ENCODE measurements around the gene SINHCAF. TPM values are rescaled to one million over a fixed set of nuclear protein-coding genes. Genes with fewer than 3 reads are reported as not detected.

SINHCAF gene
- total RNA-seq, 1 donor from 2014 or later = 391 TPM

- peak overlapping the region; percentile 99 for H3K27ac Mint-ChIP-seq
- DNase-seq (ENCODE audit: low spot score, unreplicated experiment) = no peak
- no peak for TF ChIP-seq CTCF (IDR thresholded peaks at IDR 0.05; ENCODE audit: unreplicated experiment)
- peak overlapping the region; percentile 68 for H3K4me3 Mint-ChIP-seq (ENCODE audit: low read depth)
- H3K36me3 Mint-ChIP-seq (ENCODE audit: insufficient read depth) = no peaks in the 10 kb centered on the region
- no peaks in the 10 kb centered on the region for H3K27me3 Mint-ChIP-seq
- peaks cover 3% of the 10 kb centered on the region for H3K9me3 Mint-ChIP-seq (ENCODE audit: low read depth)
- H3K4me1 Mint-ChIP-seq (ENCODE audit: low read depth) = peaks cover 42% of the 10 kb centered on the region
Observed at GRCh38 chr12:31368666-31369361, 42.9 kb upstream of the SINHCAF start.

DNA sequence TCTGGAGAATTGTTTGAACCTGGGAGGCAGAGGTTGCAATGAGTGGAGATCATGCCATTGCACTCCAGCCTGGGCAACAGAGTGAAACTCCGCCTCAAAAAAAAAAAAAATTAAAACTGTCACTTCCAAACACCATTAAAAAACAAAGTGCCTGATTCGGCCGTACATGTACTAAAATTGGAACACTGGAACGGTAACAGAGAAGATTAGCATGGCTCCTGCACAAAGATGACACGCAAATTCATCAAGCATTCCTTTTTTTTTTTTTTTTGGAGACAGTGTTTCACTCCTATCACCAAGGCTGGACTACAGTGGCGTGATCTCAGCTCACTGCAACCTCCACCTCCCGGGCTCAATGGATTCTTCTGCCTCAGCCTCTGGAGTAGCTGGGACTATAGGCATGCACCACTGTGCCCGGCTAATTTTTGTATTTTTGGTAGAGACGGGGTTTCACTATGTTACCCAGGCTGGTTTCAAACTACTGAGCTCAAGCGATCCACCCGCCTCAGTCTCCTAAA is 40.2 kb upstream of the SINHCAF start:
- no peak overlapping the region for H3K4me3 Mint-ChIP-seq (ENCODE audit: low read depth)
- peaks cover 52% of the 10 kb centered on the region for H3K4me1 Mint-ChIP-seq (ENCODE audit: low read depth)
- H3K27ac Mint-ChIP-seq = no peak overlapping the region
- no peak for TF ChIP-seq CTCF (IDR thresholded peaks at IDR 0.05; ENCODE audit: unreplicated experiment)
- H3K9me3 Mint-ChIP-seq (ENCODE audit: low read depth) = peaks cover 3% of the 10 kb centered on the region
- no peaks in the 10 kb centered on the region for H3K36me3 Mint-ChIP-seq (ENCODE audit: insufficient read depth)
- no peak for DNase-seq (ENCODE audit: low spot score, unreplicated experiment)
- no peaks in the 10 kb centered on the region for H3K27me3 Mint-ChIP-seq

GRCh38 chr12:31363831-31364230 is 37.9 kb upstream of the SINHCAF start:
- Mint-ChIP-seq H3K9me3 (ENCODE audit: low read depth) (peaks cover 3% of the 10 kb centered on the region), H3K27me3 (no peaks in the 10 kb centered on the region), H3K36me3 (ENCODE audit: insufficient read depth) (no peaks in the 10 kb centered on the region), H3K4me3 (ENCODE audit: low read depth) (no peak overlapping the region), H3K27ac (peak overlapping the region; percentile 95), H3K4me1 (ENCODE audit: low read depth) (peaks cover 29% of the 10 kb centered on the region)
- TF ChIP-seq CTCF (IDR thresholded peaks at IDR 0.05; ENCODE audit: unreplicated experiment) = no peak
- DNase-seq (ENCODE audit: low spot score, unreplicated experiment) = no peak

GRCh38 chr12:31363416-31363809 is 37.5 kb upstream of the SINHCAF start:
- TF ChIP-seq CTCF (IDR thresholded peaks at IDR 0.05; ENCODE audit: unreplicated experiment) = no peak
- no peak overlapping the region for H3K4me3 Mint-ChIP-seq (ENCODE audit: low read depth)
- peaks cover 25% of the 10 kb centered on the region for H3K4me1 Mint-ChIP-seq (ENCODE audit: low read depth)
- no peaks in the 10 kb centered on the region for H3K36me3 Mint-ChIP-seq (ENCODE audit: insufficient read depth)
- peak overlapping the region; percentile 95 for H3K27ac Mint-ChIP-seq
- no peaks in the 10 kb centered on the region for H3K27me3 Mint-ChIP-seq
- peaks cover 3% of the 10 kb centered on the region for H3K9me3 Mint-ChIP-seq (ENCODE audit: low read depth)
- DNase-seq (ENCODE audit: low spot score, unreplicated experiment) = no peak

DNA sequence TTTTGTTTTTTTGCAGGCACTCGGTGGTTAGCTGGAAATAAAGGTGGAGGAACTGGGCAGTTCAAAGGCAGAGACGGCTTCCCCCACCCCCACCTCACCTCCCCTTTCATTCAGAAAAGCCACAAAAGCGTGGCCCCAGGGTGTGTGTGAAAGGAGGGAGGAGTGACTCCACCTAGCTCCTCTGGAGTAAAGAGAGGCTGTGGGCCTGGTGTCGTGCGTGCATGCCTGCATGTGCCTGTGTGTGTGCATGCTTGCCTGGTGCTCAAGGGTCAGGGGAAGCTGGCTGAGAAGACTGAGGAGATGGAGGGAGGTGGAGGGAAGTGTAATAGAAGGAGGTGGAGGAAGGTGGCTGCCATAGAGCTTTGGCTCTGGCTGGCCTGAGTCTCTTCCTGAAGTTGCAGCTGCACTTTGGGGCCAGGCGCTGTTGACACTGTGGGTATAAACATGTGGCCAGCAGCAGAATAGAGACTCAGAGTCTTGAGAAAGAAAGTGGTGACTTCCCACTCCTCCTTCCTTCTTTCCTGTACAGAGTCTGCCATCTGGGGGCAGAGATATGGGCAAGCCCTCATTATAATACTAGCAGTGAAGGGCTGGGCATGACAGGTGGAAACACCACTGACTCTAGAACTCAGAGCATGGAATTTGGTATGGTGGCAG is 36.9 kb upstream of the SINHCAF start:
- H3K27ac Mint-ChIP-seq = peak overlapping the region; percentile 95
- no peaks in the 10 kb centered on the region for H3K36me3 Mint-ChIP-seq (ENCODE audit: insufficient read depth)
- H3K9me3 Mint-ChIP-seq (ENCODE audit: low read depth) = peaks cover 3% of the 10 kb centered on the region
- no peak for TF ChIP-seq CTCF (IDR thresholded peaks at IDR 0.05; ENCODE audit: unreplicated experiment)
- DNase-seq (ENCODE audit: low spot score, unreplicated experiment) = no peak
- no peaks in the 10 kb centered on the region for H3K27me3 Mint-ChIP-seq
- H3K4me1 Mint-ChIP-seq (ENCODE audit: low read depth) = peaks cover 25% of the 10 kb centered on the region
- peak overlapping the region; percentile 28 for H3K4me3 Mint-ChIP-seq (ENCODE audit: low read depth)
